Right lobe of liver (tissue), 4 donors: ENCODE measurements around the gene LMF2.

Experiments used
- POLR2A ChIP-seq: fragments of 450-650 bp; IDR thresholded peaks from one replicate; pipeline ENCODE4 v1.6.1; 2017; ENCODE audit warnings: antibody characterized with exemption, mild to moderate bottlenecking
- TF ChIP-seq, protein P1 (sequence below), 4 donors: fragments of 200-600 bp in 3 of 4; fragments of 450-650 bp in 1 of 4; IDR thresholded peaks; one replicate each; pipeline versions ENCODE4 v1.5.1 to v1.8.0; 2016 to 2022; ENCODE audit warnings: antibody characterized with exemption in 4 of 4, mild to moderate bottlenecking in 2 of 4
- donor health status: DM: no; HTN: no; CAD: no.
- donor health status: DM: no; HTN: no; CAD: no.
- donor health status: DM: no; HTN: yes; CAD: no.

DNA sequence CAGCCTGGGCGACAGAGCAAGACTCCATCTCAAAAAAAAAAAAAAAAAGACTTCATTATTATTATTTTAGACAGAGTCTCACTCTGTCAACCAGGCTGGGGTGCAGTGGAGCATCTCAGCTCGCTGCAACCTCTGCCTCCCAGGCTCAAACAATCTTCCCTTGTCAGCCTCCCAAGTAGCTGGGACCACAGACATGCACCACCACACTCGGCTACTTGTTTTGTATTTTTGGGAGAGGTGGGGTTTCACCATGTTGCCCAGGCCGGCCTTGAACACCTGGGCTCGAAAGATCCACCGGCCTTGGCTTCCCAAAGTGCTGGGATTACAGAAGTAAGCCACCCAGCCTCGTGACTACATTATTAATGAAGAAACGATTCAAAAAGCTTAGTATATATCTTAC is 27.6 kb upstream of the LMF2 start:
- TF ChIP-seq, protein P1, sequence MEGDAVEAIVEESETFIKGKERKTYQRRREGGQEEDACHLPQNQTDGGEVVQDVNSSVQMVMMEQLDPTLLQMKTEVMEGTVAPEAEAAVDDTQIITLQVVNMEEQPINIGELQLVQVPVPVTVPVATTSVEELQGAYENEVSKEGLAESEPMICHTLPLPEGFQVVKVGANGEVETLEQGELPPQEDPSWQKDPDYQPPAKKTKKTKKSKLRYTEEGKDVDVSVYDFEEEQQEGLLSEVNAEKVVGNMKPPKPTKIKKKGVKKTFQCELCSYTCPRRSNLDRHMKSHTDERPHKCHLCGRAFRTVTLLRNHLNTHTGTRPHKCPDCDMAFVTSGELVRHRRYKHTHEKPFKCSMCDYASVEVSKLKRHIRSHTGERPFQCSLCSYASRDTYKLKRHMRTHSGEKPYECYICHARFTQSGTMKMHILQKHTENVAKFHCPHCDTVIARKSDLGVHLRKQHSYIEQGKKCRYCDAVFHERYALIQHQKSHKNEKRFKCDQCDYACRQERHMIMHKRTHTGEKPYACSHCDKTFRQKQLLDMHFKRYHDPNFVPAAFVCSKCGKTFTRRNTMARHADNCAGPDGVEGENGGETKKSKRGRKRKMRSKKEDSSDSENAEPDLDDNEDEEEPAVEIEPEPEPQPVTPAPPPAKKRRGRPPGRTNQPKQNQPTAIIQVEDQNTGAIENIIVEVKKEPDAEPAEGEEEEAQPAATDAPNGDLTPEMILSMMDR (IDR thresholded peaks at IDR 0.05): no peak
- TF ChIP-seq POLR2A: no peak
